Globus pallidus (tissue), 1 donor: ENCODE data around the gene BORCS6.
"Not testable (repeated sequence)": the region's sequence is repeated elsewhere in the genome, so short reads cannot be mapped to it uniquely, and the experiment has no call there.

ENCODE experiments used
- DNase-seq: peaks from one replicate; pipeline ENCODE4 v3.0.0-alpha.2; 2015; ENCODE audit warnings: low spot score

The BORCS6 gene

DNA sequence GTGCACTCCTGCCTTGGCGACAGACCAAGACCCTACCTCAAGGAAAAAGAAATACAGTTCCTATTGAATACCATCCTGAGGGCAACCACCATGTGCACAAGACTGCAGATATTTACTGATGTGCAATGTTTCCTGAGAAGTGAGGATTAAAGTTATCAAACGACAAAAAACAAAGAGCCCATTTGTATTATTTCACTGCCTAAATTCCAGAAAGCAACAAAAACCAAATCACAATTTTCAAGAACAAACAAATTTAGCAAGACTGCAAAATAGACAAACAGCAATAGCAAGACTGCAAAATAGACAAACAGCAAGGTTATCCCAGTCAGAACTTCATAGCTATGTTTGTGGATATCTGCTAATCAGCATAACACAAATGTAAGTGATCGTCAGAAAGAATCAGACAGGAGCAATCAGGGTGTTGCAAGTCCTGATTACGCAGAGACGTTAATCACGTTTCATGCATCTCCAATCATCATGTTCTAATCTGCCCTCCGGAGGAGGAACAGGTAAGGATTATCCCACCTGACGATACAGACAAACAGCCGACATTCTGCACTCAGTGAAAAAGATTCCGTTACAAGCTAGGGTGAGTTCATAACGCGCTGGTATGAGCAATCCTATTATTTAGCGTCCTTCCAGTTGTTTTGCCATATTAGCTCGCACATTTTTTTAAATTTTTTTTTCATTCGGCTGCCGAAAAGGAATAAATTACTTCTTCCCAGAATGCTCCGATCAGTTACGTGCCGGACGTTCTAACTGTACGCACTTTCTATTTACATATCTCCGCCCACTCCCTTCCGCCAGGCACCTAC, 16.7 kb downstream of the BORCS6 start:
- DNase-seq, result peak; percentile 95

DNA sequence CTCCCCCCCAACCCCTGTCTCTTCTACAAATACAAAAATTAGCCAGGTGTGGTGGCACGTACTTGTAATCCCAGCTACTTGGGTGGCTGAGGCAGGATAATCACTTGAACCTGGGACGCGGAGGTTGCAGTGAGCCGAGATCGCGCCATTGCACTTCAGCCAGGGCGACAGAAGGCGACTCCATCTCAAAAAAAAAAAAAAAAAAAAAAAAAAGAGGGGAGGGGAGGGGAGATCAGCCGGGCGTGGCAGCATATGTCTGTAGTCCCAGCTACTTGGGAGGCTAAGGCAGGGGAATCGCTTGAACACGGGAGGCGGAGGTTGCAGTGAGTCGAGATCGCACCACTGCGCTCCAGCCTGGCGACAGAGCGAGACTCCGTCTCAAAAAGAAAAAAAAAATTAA, 19.8 kb downstream of the BORCS6 start:
- not testable (repeated sequence) for DNase-seq

DNA sequence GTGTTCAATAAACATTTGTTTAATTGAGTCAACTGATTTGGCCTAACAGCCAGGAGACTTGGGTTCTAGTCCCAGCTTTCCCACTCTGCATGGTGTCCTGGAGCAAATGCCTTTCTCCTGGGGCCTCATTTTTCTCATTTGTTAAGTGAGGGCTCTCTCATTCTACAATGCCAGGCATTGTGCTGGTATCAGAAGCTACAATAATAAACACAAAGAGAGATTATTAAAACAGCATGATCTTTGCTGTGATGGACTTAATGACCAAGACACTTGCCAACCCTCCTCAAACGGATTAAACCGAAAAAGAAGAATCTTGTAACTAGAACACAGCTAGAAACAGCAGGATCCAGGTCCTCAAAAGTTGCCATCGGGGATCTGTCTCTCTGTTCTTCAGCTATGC, 22.5 kb downstream of the BORCS6 start:
- DNase-seq, result no peak

DNA sequence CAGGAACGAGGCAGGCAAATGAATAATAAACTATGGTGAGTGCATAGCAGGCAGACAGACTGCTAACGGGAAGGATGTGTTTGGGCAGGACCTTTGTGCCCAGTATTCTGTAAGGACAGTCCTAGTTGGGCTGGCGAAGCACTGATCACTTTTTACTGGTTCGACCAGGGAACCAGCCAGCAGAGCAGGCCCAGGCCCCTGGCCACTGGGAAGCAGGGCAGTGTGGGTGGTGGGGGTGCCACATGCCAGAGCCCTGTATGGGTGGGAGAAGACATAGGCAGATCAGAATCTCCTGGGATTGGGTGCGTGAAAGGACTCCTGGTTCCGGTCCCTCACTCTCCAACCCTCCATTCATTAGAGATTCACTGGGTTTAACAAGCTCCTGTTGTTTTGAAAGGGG, 23.2 kb downstream of the BORCS6 start:
- no peak for DNase-seq

DNA sequence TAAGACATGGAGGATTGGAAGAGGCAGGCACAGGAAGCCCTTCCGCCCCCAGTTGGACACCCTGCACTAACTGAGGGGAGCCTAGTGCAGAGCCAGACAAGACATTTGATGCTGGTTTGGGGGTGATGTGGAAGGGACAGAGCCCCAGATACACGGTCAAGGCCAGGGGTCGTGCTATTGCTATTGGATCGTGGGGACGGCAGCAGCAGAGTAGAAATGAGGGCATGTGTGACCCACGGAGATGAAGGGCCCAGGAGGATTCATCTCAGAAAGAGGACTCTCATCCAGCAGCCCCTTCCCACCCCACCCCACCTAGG, 25.2 kb downstream of the BORCS6 start:
- no peak for DNase-seq

DNA sequence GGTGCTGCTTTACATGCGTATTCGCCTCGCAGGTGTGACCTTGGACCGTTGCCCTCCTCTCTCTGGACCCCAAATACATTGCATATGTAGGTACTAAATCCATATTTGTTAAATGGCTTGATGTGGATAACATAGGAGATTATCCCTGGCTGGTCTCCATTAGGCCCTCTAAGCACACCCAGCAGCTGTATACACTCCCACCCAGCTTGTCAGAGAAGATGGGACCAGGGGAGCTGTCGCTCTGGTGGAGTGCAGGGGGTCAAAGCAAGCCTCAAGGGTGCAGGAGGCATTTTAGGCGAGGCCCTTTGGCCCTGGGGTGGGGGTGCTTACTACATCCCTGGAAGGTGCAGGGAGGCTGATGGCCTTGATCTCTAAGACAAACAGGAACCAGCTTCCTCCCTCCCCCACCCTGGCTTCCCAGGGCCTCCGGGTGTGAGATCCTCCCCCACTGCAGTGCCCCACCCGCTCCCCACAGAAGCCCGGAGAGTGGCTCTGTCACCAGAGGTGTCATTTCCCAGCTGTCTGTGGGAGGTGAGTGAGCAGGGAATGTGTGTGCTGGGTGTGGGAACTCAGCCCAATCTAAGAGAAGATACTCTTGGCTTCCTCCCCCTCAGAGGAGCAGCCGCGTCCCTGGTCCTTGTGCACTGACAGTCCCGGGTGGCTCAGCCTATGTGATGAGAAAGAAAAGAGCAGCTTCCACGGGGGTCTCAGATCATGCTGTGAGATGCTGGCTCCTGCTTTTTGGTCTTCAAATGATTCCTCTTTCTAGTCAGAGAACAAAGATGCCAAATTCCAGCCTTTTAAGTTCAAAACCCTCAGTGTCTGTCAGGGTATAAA, 25.8 kb downstream of the BORCS6 start:
- DNase-seq, result no peak

DNA sequence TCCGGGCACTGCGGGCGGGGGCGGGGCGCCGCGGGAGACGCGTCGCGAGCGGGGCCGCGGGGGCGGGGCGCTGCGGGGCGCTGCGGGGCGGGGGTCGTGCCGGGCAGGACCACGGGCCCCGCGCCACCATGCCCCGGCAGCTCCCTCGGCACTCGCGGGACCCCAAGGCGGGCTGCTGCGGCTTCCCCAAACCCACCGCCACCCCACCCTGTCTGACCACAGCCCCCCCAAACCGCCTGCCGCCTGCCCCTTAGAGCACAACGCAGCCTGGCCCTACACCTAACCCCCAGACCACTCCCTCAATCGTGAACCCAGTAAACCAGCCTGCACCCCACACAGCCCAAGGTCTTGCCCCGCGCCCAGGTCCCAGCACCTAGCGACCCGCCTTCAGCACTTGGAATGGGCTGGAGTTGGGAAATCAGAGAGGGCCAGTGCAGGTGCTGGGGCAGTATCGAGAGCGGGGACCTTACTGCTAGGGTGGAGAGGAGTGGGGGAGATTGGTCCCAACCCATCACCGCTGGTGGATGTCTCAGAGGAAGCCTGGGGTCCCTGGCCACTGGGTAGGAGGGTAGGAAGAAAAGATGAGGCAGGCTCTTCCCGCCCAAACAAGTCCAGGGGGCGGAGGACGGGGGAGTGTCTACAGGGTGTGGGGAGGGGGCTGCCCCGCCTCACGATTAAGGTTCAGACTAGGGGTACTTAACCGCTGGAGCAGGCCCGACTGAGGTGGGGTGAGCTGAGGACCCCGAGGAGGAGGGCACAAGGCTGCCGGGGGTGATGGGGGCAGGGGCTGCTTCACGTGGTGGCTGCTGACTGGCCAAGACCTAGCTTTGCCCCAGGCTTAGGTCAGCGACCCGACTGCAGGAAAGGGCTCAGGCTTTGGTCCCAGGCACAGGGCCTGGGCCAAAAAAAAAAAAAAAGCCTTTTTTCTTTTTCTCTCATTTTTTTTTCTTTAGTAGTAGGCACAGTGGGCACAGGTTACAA, 26.7 kb downstream of the BORCS6 start:
- DNase-seq, result no peak

DNA sequence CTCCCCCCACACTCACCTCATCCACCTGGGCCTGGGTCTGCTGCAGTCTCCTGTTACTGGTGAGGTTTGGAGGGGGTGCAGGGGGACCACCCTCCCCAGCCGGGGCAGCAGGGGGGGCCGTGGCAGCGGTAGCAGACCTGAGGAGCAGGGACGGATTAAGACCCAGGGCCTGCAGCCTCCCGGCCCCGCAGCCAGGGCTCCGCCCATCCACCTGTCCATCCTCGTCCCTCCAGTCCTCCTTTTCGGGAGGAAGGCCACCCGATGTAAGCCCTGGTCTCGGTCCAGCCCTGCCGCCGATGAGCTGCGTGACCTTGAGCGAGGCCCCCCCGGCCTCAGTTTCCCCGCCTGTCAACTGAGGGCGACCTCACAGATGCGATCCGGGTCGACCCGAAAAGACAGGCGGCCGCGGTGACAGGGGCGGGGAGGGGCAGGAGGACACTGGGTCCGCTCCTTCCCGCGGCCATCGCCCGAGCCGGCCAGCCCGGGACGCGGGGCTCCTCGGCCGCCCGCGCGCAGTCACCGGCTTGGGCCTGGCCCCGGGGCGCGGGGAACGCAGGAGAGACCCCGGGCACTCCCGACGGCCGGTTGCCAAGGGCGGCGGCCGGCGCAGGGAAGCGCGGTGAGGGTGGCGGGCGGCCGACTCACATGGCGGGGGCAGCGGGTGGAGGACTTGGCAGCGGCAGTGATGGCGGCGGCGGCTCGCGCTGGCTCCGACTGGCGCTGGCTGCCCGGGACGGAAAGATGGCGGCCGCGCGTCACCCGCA, 27.6 kb downstream of the BORCS6 start, which contains the start of gene VAMP2:
Gene VAMP2 (minus strand): TSS at position 716 of the 764 bp plus-strand sequence. CDS start 69 bp downstream, at position 647.
- DNase-seq, result peak; percentile 73

DNA sequence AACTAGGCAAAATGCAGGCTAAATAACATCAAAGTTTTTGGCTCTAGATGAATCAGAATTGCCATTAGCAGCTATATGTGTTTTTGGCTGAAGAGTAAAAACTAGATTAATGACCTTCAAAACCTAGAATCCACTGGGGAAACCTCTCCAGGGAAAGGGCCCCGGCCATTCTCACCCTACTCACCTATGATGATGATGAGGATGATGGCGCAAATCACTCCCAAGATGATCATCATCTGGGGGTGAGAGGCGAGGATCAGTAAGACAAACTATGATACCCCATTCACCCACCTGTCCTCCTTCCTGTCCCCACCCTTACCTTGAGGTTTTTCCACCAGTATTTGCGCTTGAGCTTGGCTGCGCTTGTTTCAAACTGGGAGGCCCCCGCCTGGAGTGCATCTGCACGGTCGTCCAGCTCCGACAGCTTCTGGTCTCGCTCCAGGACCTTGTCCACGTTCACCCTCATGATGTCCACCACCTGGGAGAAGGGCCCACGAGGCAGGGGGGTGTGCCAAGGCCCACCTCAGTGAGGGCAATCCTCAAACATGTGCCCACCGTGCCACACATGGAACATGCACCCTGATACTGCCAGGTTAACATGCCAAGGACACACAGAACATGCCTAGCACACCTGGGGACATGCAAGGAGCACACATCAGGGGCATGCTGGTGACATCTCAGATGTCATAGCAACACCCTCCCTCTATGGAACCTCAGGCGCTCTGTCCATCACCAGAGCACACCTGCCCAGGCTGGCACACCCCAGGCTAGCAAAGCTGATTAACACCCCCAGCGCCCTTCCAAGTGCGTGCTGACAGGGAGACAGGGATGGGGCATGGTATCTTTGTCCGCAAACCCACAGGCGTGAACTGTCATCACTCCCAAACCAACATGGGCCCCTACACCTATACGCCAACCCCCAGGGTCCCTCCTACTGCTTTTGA, 28.4 kb downstream of the BORCS6 start:
- no peak for DNase-seq

DNA sequence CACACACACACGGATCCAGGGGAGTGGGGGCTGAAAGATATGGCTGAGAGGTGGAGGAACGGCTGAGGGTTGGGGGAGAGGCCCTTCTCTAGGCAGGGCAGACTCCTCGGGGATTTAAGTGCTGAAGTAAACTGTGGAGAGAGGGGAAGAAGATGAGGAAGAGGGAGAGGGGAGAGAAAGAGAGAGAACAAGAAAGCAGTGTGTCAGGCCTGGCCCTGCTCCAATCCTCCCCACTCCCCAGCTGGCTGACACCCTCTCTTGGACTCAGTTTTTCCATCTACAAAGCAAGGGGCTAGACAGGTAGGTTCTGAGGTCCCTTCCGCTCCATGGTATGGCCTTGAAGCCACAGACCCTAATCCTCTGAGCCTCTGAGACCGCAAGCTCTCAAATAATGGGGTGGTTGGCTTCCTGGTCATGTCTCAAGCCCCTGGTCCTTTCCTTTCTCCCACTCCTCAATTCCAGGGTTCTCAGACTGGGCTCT, 29.2 kb downstream of the BORCS6 start:
- no peak for DNase-seq

DNA sequence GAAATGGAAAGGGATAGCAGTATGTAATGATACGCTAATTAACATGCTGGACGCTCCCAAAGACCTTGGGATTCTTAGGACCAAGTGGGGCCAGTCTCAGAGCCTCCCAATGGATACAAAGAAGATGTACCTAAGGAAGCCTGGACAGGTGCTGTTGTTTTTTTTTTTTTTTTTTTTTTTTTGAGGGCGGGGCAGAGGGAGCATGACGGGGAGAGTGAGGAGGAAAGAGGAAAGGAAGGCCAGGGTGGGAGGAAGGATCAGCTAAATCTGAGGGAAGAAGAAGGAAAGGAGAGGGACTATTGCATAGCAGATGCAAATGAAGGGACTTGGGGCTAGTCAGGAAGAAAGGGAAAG, 29.8 kb downstream of the BORCS6 start:
- DNase-seq, result no peak

DNA sequence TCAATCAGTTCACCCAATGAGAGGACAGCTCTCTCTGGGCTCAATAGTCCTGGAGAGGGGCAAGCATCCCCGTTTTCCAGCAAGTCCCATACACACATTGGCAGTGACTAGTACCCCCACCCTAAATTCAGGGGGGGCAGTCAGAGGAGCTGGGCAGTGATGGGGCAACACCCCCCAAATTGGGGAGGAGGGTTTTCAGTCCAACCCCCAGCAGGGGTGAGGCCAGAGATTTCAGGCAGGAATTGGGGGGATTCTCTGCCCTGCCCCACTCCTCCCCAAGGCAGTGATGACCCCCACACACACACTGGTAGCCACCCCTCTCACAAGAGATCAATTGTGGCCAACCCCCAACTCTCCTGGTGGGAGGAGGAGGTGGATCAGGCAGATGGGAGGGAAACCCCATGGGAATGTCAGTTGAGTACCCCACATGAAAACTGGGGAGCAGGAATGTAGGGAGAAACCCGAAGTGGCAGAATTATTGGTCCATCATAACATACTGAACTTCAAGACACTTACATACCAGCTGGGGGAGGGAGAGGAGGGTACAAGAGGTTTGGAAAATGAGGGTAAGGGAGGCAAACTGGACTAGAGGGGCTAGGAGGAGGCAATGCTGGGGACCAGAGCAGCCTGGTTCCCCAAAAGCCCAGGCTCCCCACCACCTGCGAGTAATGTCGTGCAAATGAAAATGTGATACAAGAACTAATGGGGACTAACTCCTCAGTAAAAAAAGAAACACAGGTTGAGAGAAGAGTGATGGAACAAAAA, 30.3 kb downstream of the BORCS6 start:
- no peak for DNase-seq

DNA sequence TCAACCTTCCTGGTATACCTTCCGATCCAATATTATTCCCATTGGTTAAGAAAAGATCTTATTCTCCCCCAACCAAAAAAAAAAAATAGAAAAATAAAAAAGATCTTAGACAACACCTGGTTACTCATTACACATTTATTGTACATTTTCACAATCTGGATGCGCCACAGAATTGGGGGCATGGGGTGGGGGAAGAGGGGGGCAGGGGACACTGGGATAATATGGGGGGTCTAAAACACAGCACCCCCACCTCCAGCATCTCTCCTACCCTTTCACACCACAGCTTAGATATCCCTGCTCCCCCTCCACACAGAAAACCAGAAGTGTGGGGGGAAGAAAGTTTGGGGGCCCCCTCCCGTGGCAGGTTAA, 31.0 kb downstream of the BORCS6 start:
- no peak for DNase-seq

DNA sequence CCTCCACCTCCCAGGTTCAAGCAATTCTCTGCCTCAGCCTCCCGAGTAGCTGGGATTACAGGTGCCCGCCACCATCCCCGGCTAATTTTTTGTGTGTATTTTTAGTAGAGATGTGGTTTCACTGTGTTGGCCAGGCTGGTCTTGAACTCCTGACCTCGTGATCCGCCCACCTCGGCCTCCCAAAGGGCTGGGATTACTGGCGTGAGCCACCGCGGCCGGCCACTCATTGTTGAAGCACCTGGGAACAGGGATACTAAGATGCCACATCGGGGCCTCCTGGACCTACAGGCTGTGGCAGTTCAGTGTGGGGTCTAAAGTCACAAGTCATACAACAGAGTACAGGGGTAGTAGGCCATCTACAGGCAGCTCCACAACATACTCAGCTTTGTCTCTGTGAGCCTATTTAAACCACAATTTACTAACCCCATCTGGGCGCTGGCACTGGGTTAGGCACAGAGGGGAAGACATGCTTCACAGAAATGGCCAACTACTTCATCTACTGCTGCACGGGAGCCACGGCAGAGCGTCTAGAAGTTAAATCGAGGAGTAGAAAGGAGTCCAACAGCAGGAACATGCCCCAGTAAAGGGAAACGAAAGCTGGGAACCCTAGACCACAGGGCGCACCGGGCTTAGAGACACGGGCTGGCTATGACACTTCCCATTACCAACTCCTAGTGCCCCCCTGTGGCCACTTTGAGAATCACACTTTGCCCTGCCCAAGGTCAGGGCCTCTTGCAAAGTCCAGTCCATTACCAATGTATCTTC, 31.5 kb downstream of the BORCS6 start:
- peak; percentile 89 for DNase-seq

DNA sequence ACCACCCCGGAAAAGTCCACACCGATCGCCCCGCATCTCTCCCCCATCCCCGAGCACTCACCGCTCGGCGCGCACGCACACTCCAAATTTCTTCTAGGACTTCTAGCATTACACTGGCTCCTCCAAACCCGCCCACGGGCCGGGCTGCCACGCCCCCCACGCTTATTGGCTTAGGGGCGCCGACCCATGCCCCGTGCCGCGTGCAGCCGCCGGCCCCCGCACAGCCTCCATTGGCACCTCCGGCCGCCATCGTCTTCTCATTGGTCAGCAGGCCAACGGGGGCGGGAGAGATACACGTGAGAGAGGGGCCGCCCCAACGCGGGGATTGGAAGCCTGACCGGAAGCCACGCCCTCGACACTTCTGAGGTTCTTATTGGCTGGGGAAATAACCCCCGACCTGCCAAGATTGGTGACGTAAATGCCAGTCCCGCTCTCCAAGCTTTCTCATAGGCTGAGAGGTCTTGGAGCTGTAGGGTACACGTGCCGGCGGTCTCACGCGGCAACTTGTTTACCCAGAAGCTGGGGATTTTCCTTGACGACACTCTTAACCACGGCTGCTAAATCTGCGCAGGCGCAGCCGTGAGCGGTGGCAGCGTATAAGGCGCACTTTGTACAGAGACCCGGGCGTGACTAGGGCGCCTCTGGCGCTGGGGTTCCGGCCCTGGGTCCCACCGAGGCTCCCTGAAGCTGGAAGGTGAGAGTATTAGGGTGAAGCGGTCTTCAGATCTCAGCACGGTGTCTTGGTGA, 33.6 kb downstream of the BORCS6 start:
- peak; percentile 100 for DNase-seq

DNA sequence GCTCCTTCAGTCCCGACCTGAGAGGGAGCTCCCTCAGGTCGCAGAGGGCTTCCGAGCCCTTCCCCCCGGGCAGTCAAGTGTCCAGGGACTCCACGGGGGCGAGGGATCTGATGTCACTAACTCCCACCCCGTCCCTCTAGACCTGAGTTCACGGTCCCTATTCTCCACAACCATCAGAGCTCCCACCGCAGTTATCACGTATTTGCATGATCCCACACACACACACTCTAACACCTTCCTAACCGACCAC, 34.1 kb downstream of the BORCS6 start:
- no peak for DNase-seq

DNA sequence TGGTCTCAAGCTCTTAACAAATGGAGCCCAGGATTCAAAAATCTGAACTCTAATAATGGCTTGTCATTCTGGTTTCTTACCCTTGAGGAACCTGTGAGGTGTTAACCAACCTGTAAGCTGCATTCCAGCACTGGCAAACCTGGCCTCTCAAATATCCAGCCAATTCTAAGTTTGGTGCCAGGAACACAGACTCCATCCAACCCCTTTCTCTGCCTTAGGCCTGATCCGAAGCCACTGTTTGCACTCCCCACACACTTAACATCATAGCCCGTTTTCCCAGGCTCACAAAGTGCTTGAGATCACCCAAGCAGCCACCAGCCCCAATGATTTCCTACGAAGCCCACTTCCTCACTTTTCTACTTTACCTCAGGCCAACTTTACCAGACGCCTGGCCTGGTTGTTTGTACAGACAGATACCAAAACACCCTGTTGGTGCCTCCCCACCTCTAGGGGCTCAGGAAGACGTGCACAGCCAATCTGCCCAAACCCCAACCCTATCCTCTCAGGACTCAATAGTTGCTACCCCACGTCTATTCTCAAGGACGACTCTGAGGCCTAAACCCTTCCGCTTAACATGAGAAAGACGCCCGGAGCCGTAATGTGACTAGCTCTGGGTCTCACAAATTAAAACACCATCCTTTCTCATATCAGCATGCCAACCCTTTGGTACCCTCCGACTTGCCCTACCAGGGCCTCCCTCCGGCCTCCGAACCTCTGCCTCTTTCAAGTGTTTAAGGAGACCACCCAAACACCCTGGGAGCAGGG, 34.6 kb downstream of the BORCS6 start:
- DNase-seq, result no peak
